GM18870 (cell line): ENCODE measurements around the gene SLC22A16.
"Not testable (repeated sequence)": the region's sequence is repeated elsewhere in the genome, so short reads cannot be mapped to it uniquely, and the experiment has no call there.

Experiments used
- ATAC-seq: cut with Tn5 transposase; IDR thresholded peaks from one replicate; pipeline ENCODE4 v1.9.1; 2021; ENCODE audit warnings: moderate library complexity; ENCODE audit not compliant: unreplicated experiment

SLC22A16 gene

DNA sequence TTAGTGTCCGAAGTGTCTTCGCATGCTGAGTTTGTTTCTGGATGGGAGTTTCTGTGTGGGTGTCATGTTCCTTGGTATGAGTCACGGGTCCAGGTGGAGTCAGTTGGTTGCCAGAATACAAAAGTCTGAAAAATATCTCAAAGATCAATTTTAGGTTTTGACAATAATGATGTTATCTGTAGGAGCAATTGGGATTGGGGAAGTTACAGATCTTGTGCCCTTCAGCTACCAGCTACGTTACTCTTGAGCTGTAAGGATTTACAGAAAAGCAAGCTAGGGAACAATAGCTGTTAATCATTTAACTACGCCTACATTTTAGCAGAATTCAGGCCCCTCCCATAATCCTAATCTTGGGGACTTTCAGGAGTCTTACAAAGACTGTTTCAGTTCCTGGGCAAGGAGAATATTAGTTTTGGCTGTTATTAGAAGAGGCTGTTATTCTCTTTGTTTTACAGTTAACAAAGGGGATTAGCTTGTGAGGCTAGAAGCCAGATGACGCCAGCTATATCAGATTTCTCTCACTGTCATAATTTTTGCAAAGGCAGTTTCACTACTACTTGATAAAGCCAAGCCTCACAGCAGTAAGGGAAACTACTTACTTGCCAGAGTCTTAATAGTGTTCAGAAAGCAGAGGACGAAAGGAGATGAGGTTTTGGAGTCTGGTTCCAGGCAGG is 15.4 kb upstream of the SLC22A16 start:
- no peak for ATAC-seq

DNA sequence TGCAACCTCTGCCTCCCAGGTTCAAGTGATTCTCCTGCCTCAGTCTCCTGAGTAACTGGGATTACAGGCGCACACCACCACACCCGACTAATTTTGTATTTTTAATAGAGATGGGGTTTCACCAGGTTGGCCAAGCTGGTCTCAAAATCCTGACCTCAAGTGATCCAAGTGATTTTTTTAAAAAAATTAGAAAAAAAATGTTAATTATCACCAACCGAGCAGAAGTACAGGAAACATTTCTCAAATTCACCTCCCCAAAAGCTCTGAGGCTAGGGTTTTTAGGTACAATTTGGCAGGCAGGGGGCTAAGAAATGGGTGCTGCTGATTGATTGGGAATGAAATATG is 14.9 kb upstream of the SLC22A16 start:
- ATAC-seq = no peak

DNA sequence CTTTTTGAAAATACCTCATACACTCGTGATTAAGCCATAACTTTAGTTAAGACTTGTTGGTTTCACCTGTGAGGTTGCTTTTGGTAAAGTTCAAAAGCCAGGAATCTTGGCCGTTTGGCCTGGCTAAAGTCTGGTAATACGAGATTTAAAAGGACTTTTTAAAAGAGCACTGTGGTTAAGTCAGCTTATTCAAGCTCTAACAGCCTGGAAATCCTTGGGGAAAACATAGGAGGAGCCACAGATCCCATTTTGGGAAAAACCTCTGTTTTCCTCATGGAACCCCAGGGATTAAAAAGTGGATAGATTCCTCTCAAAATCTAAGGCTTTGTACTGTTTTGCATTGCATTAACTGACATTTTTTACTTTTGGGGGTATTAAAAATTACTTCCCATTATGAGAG is 13.7 kb upstream of the SLC22A16 start:
- no peak for ATAC-seq

DNA sequence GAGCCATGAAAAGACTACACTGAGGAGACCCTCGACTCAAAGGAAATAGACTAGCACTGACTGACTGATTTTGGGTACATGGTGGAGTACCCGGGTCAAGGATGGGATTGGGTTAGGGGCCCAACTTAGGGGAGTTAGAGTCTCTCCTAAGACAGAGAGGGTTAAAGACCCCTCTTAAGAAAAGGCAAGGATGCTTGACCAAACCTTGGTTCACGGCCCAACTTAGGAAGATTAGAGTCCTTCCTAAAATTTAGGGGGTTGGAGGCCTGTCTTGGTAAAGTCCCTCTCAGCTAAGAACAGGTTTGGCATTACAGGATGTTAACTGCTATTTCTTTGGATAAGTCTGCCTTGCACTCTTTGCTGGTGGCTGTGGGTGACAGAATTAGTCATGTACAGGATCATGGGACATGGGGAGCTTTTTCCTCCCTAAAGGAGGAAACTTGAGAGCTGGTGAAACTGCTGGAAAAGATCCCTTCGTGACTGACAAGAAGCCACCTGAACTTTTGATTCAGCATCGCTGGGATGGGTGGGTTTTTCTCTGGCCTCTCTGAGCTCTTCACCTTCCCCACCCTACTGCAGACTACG is 12.3 kb upstream of the SLC22A16 start:
- no peak for ATAC-seq

DNA sequence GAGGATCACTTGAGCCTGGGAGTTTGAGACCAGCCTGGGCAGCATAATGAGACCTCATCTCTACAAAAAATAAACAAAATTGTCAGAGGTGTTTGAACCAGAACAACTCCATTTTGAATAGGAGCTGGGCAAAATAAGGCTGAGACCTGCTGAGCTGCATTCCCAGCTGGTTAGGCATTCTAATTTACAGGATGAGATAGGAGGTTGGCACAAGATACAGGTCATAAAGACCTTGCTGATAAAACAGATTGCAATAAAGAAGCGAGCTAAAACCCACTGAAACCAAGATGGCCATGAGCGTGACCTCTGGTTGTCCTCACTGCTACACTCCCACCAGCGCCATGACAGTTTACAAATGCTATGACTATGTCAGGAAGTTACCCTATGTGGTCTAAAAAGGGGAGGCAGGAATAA is 11.6 kb upstream of the SLC22A16 start:
- ATAC-seq = not testable (repeated sequence)

DNA sequence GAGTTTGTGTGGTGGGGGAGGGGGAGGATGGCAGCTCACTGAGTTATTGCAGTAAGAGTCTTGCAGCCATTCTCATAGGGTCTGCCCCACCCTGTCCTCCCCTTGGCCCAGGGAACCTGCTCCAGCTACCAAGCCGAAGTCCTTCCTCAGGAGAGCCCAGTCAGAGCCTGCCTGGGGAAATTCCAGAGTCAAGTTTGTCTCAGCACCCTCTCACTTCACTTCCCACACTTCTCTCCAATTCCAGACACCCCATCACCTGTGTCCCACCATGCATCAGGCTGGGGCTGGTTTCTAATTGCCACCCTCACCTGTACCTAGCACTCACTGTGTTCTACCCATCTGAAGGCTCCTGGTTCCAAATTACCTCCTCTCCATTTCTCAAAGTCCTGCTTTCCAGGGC is 10.3 kb upstream of the SLC22A16 start:
- ATAC-seq = no peak

DNA sequence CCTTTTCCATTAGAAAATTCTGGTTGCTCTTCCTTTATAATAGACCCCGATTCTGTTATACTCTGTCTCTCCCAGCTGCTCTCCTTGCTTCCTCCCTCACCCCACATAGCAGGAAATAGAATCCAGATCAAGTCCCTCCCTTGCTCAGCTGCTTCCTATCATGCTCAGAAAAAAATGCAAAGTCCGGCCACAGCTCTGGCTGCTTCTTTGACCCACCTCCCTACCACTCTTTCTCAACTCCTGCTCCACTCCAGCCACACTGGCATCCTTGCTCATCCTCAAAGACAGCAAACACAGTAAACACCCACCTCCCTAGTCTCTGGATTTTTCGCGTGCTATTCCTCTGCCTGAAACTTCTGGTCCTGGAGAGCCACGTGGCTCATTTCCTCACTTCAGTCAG is 9.1 kb upstream of the SLC22A16 start:
- ATAC-seq = no peak

DNA sequence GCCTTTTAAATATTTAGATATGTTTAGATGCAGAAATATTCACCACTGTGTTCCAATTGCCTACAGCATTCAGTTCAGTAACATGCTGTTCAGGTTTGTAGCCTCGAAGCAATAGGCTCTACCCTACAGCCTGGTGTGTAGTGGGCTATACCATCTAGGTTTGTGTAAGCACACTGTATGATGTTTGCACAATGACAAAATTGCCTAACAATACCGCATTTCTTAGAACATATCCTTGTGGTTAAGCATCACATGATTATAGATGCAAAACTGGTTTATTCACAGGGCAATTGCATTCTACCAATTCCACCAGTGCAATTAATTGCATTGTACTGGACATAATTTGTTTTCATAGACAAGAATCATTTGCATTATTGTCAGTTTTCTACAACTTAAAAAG is 7.9 kb upstream of the SLC22A16 start:
- no peak for ATAC-seq

DNA sequence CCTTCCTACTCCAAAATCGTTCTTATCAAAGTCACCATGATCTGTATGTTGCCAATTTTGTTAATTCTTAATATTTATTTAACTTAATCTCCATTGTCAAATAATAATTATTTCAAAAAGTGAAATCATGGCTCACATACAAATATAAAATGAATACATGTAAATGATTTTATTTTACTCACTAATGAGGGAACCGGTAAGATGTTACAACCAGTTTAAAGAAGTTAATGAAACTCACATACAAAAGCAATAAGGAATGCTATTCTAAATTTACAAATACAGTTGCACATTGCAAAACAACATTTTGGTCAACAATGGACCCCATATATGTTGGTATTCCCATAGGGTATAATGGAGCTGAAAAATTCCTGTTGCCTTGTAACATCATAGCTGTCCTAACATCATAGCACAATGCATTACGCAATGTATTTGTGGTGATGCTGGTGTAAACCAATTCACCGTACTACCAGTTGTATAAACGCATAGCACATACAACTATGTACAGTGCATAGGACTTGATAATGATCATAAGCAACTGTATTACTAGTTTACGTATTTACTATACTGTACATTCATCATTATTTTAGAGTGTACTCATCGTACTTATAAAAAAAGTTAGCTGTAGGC is 6.5 kb upstream of the SLC22A16 start:
- ATAC-seq = no peak

DNA sequence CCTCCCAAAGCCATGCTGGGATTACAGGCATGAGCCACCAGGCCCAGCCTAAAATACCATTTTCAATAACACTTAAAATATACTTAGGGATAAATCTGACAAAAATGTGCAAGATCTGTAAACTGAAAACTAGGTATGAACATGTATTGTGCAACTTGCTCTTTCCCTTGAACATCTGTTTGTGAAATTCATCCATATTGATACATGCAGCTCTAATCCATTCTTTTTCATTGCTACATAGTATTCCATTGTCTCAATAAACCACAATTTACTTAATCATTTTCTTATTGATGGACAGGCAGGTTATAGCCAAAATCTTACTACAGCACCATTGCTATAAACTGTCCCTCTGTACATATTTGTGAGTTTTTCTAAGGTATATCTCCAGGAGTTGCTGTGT is 4.7 kb upstream of the SLC22A16 start:
- no peak for ATAC-seq

DNA sequence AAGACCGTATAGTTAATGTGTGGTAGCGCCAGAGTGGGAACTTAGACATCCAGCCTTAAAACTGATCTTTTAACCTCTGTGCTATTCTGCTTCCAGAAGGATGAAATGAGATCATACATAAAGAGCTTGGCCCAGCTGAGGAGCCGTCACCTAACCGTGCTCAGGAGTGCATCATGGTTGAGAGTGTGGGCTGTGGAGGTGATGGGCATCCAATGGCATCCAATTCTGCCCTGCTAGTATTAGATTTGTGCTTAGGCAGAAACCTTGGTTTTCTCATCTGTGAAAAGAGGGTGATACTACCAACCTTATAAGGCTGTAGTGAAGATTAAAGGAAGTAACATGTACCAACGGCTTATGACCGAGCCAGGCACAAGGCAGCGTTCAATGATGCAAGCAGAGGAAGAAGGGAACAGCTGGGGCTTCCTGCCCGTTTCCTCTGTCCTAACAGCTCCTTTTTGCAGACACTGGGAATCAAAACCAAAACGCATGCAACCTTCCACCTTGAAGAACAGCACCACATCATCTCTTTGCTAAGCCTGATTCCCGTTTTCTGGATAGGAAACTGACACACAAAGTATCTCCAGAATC is 1.3 kb downstream of the SLC22A16 start:
- no peak for ATAC-seq

DNA sequence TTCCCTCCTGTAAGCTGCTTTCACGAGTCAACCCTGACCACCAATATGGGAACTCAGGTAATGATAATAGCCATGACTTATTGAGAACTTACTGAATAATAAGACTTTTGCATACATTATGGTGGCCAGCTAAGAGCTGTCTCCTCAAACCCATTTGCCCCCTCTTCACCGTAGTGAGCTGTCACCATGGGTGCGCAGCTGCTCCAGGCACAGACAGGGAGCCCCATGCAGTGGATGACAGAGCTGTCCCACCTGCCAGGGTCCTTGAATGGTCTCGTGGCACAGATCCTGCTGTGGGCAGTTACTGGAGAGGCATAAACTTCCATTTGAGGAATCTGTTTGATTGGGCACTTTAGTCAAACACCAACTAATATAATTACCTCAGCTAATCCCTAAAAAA is 1.9 kb downstream of the SLC22A16 start:
- no peak for ATAC-seq

DNA sequence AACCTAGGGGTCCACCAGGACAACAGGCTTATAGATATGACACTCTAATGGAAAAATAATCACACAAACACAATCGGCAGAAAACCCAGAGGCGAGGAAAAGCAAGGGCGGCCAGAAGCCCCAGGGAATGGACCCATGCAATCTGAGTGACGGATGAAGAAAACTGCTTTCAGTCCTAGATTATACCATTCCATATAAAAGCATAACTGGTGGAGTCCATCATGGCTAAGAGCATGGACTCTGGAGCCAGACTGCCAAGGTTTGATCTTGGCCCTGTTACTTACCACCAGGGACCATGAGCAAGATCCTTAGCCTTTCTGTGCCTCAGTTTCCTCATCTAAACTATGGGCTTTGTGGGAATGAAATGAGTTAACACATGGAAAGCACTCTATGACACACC is 3.7 kb downstream of the SLC22A16 start:
- no peak for ATAC-seq

DNA sequence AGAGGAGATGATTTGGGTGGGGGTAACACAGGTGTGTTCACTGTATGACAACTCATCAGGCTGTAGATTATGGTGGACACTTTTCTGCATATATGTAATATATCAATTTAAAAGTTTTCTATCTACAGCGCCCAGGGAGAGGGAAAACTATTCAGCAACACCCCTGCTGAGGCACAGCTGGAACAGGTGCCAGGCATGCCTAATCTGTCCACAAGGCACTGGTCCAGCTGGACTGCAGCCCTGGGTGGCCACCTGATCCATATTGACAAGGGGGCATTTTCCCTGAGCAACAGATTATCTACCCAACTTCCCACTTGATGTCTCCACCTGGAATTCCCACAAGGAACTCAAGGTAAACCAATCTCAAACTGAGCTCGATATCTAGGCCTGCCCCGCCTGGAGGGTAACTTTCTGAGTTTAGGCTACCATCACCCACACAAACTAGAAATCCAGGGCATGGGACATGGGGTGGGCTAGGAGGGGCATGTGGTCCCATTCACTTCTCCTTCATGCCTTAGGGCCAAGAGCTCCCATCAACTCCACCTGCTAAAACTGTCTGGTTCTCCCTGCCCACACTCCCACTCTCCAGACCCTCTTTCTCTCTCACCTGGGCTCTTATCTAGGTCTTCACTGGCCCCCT is 4.6 kb downstream of the SLC22A16 start:
- no peak for ATAC-seq

DNA sequence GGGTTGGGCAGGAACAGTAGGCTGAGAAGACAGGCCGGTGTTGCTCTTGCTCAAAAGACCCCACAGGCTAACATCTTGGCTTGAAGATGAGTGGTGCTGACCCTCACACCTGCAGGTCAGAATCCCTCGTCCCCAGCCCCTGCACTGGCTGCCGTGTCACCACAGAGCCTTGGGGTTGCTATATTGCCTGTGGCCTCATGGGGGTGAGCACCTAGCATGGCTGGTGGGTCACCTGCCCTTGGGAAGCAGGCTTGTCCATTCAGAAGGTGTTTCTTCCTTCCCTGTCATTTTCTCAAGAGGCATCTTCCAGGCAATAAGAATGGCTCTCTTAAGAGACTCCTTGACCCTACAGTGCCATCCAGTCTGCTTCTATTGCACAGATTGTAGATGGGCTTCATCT is 7.7 kb downstream of the SLC22A16 start:
- ATAC-seq = no peak

DNA sequence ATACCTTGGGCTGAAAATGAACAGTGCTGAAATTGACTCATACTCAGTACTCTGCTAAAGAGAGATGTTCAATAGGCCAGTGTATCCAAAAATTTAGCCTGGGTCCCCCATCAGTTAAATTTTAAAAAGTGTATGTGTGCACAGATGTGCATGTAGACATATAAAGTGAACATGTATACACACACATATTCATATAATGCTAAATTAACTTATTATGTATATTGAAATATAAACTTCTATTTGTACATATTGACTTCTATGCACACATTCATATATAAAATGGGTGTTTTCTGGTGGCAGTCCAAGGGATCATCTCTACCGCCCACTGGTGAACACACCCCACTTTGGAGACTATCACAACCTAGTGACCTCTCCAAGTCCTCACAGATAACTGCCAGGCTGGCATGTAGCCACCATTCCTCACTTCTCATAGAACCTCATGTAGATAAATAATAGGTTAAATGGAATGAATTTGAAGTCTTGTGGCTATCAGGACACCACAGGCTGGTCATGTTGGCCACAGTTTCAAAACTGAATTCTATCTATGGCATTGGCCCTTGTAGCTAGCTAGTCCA is 8.8 kb downstream of the SLC22A16 start:
- no peak for ATAC-seq

DNA sequence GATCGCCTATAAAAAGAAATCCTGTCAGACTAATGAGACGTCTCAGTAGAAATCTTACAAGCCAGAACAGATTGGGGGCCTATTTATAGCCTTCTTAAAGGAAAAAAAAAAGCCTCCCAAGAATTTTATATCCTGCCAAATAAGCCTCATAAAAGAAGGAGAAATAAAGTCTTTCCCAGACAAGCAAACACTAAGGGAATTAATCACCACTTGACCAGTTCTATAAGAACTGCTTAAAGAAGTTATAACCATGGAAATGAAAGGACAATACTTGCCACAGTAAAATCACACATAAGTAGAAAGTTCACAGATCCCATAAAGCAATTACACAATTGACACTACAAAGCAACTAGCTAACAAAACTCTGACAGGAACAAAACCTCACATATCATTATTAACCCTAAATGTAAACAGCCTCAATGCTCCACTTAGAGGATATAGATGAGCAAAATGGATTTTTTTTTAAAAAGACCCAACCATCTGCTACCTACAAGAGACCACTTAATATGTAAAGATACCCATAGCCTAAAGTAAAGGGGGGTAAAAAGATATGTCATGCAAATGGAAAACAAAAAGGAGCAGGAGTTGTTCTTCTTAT is 13.4 kb downstream of the SLC22A16 start:
- no peak for ATAC-seq

DNA sequence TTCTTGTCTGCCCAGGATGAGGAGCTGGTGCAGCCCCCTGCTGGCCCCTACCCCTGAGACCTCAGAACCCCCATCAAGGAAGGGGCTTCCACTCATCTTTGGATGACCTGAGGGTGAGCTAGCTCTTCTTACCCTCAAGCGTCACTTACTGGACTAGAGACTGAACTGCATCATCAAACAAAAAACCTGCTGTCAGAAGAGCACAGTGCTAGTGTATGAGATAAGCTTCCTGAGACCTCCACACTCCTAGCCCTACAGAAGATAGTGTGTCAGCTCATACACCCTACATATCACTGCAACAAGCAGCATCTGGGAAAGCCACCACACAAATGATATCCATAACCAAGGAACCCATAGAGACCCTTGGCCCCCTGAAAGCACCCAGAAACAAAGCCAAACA is 15.0 kb downstream of the SLC22A16 start:
- ATAC-seq = no peak

DNA sequence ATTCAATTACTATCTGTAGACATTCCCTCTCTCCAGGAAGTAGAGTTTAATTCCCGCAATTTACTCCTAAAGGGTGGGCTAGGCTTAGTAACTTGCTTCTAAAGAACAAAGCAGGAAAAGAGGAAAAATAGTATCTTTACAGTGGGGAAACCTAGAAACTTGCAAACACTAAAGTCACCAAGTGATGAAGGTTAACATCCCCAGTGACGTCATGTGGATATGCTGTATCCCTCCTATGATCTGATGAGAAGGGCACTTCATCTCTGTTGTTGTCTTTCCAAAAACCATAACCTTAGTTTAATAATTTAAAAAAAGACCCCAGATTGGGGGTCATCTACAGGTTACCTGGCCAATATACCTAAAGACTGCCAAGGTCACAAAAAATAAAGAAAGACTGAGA is 17.3 kb downstream of the SLC22A16 start:
- no peak for ATAC-seq

DNA sequence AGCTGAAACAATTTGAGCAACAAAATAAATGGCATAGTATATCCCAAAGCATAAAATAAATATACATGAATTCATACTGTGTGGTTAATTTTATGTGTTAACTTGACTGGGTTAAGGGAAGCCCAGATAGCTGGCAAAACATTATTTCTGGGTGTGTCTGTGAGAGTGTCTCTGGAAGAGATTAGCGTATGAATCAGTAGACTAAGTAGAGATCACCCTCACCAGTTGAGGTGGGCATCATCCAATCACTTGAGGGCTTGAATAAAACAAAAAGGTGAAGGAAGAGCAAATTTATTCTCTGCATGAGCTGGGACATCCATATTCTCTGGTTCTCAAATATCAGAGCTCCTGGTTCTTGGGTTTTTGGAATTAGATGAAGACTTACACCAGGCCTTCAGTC is 17.9 kb downstream of the SLC22A16 start:
- no peak for ATAC-seq

DNA sequence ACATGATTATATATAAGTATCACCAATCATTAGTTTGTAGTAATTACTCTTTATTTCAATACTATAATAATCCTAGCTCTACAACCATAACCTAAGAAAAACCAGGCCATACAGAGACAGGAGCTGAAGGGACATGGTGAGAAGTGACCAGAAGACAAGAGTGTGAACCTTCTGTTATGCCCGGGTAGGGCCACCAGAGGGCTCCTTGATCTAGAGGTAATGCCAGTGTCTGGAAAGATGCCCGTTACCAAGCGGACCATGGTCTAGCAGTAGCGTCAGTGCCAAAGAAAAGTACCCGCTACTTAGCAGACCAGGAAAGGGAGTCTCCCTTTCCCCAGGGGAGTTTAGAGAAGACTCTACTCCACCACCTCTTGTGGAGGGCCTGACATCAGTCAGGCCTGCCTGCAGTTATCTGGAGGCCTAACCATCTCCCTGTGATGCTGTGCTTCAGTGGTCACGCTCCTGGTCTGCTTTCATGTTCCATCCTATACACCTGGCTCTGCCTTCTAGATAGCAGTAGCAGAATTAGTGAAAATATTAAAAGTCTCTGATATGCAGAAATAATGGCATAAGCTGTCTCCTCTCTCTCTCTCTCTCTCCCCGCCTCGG is 18.7 kb downstream of the SLC22A16 start:
- ATAC-seq = not testable (repeated sequence)
